Hepatocyte (in vitro differentiated cells): ENCODE measurements around the gene AIMP2. TPM values are rescaled to one million over a fixed set of nuclear protein-coding genes. Genes with fewer than 3 reads are reported as not detected.
"Not testable (repeated sequence)": the region's sequence is repeated elsewhere in the genome, so short reads cannot be mapped to it uniquely, and the experiment has no call there.

ENCODE experiments used
- DNase-seq: peaks from one replicate; pipeline ENCODE4 v3.0.0-alpha.2; 2016; ENCODE audit warnings: low spot score
- H2AFZ ChIP-seq: fragments of 200-600 bp; sonication (generic); 2 replicates; pipeline ENCODE4 v1.6.0; 2016; ENCODE audit warnings: antibody characterized with exemption, mild to moderate bottlenecking
- H3K27ac ChIP-seq: fragments of 200-600 bp; sonication (generic); 2 replicates; pipeline ENCODE4 v1.5.1; 2016; ENCODE audit warnings: mild to moderate bottlenecking
- H3K27me3 ChIP-seq: fragments of 200-600 bp; sonication (generic); 2 replicates; pipeline ENCODE4 v1.6.1; 2016
- H3K36me3 ChIP-seq: fragments of 200-600 bp; sonication (generic); replicated peaks from 2 replicates; pipeline ENCODE4 v1.5.1; 2016; ENCODE audit warnings: low read depth; ENCODE audit not compliant: insufficient read depth
- H3K4me1 ChIP-seq: fragments of 200-600 bp; sonication (generic); 2 replicates; pipeline ENCODE4 v1.5.1; 2016; ENCODE audit warnings: mild to moderate bottlenecking, moderate library complexity; ENCODE audit not compliant: insufficient read depth
- H3K4me2 ChIP-seq: fragments of 200-600 bp; sonication (generic); 2 replicates; pipeline ENCODE4 v1.6.0; 2016
- H3K4me3 ChIP-seq: fragments of 200-600 bp; sonication (generic); 2 replicates; pipeline ENCODE4 v1.5.1; 2016; ENCODE audit warnings: mild to moderate bottlenecking
- H3K79me2 ChIP-seq: fragments of 200-600 bp; sonication (generic); 2 replicates; pipeline ENCODE4 v1.6.0; 2017; ENCODE audit warnings: mild to moderate bottlenecking
- H3K9me2 ChIP-seq: fragments of 200-600 bp; sonication (generic); replicated peaks from 2 replicates; pipeline ENCODE4 v1.6.0; 2017; ENCODE audit warnings: mild to moderate bottlenecking; ENCODE audit not compliant: insufficient read depth
- H3K9me3 ChIP-seq: fragments of 200-600 bp; sonication (generic); 2 replicates; pipeline ENCODE4 v1.5.1; 2016; ENCODE audit warnings: low read depth, mild to moderate bottlenecking
- H4K20me1 ChIP-seq: fragments of 200-600 bp; sonication (generic); 2 replicates; pipeline ENCODE4 v1.6.0; 2016; ENCODE audit warnings: mild to moderate bottlenecking; ENCODE audit not compliant: insufficient read depth, poor library complexity, severe bottlenecking
- EZH2 ChIP-seq: fragments of 200-600 bp; sonication (generic); IDR thresholded peaks from 2 replicates; pipeline ENCODE4 v1.6.1; 2016; ENCODE audit warnings: antibody characterized with exemption, mild to moderate bottlenecking, borderline replicate concordance
- EZH2phosphoT487 ChIP-seq: fragments of 200-600 bp; sonication (generic); IDR thresholded peaks from one replicate; pipeline ENCODE4 v1.6.1; 2018; ENCODE audit warnings: antibody characterized with exemption, mild to moderate bottlenecking, low read depth, moderate library complexity; ENCODE audit not compliant: unreplicated experiment, severe bottlenecking
- WGBS: methylation state at CpG from one replicate; pipeline ENCODE4 v1.1.6; 2016; ENCODE audit warnings: low lambda C conversion rate; ENCODE audit errors: missing lambda C conversion rate; 5-methylcytosine and 5-hydroxymethylcytosine counted together
- polyA plus RNA-seq: library from polyadenylated mRNA; unstranded; fragments of >200 nt; fragmentation: Nextera tagmentation; extraction: Ambion mirVana; gene quantifications from 2 replicates; pipeline ENCODE4 v1.2.1, GENCODE V29; 2016
- small RNA-seq: library from RNA; depleted of rRNA; stranded (forward); fragments of <200 nt; gene quantifications from one replicate; pipeline ENCODE3, GENCODE V24; 2014
- total RNA-seq: library from RNA; depleted of rRNA; stranded (reverse); fragments of >200 nt; gene quantifications from 2 replicates; pipeline ENCODE4 v1.2.3, GENCODE V29; 2014
- TF ChIP-seq, protein P1 (sequence below): fragments of 200-600 bp; sonication (generic); IDR thresholded peaks from 2 replicates; pipeline ENCODE4 v1.5.1; 2016; ENCODE audit warnings: antibody characterized with exemption, mild to moderate bottlenecking; ENCODE audit not compliant: poor library complexity

The AIMP2 gene
- total and polyA plus RNA-seq, 2 experiments from 2014 or later, result 52.7 to 55.4 TPM

DNA sequence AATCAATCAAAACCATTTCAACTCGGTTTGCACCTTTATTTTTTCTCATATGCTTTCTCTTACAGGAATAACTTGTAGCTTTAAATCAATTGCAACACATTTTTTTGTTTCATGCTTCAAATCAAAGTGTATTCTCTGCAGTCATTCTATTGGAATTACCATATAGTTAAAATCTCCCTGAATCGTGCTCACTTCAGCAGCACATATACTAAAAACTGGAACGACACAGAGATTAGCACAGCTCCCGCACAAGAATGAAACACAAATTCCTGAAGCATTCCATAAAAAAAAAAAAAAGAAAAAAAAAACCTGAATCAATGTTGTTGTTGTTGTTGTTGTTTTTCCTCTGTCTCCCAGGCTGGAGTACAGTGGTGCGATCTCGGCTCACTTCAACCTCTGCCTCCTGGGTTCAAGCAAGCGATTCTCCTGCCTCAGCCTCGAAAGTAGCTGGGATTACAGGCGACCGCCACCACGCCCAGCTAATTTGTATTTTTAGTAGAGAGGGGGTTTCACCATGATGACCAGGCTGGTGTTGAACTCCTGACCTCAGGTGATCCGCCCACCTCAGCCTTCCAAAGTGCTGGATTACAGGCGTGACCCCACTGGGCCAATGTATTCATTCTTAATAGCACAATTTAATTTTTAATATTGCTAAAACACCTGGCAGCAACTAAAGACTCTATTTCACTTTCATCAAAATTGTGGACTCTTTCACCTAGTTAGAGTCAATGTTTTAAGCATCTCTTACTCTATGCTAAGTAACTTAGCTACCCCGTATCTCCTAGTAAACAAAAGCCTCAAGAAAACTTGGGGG, 48.5 kb downstream of the AIMP2 start:
- H4K20me1 ChIP-seq, result peaks cover 8% of the 10 kb centered on the region
- H3K9me3 ChIP-seq, result no peaks in the 10 kb centered on the region
- H3K4me3 ChIP-seq, result peak overlapping the region; percentile 56
- WGBS, result 53% methylated on average over 14 of the region's 14 CpGs
- TF ChIP-seq, protein P1, sequence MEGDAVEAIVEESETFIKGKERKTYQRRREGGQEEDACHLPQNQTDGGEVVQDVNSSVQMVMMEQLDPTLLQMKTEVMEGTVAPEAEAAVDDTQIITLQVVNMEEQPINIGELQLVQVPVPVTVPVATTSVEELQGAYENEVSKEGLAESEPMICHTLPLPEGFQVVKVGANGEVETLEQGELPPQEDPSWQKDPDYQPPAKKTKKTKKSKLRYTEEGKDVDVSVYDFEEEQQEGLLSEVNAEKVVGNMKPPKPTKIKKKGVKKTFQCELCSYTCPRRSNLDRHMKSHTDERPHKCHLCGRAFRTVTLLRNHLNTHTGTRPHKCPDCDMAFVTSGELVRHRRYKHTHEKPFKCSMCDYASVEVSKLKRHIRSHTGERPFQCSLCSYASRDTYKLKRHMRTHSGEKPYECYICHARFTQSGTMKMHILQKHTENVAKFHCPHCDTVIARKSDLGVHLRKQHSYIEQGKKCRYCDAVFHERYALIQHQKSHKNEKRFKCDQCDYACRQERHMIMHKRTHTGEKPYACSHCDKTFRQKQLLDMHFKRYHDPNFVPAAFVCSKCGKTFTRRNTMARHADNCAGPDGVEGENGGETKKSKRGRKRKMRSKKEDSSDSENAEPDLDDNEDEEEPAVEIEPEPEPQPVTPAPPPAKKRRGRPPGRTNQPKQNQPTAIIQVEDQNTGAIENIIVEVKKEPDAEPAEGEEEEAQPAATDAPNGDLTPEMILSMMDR, result no peak
- H3K4me1 ChIP-seq, result peaks cover 9% of the 10 kb centered on the region
- H3K9me2 ChIP-seq, result no peaks in the 10 kb centered on the region
- no peak overlapping the region for H2AFZ ChIP-seq
- peak overlapping the region; percentile 74 for H3K4me2 ChIP-seq
- peaks cover 55% of the 10 kb centered on the region for H3K79me2 ChIP-seq
- no peak for DNase-seq
- no peaks in the 10 kb centered on the region for H3K36me3 ChIP-seq
- H3K27ac ChIP-seq, result peak overlapping the region; percentile 97
- H3K27me3 ChIP-seq, result no peaks in the 10 kb centered on the region

DNA sequence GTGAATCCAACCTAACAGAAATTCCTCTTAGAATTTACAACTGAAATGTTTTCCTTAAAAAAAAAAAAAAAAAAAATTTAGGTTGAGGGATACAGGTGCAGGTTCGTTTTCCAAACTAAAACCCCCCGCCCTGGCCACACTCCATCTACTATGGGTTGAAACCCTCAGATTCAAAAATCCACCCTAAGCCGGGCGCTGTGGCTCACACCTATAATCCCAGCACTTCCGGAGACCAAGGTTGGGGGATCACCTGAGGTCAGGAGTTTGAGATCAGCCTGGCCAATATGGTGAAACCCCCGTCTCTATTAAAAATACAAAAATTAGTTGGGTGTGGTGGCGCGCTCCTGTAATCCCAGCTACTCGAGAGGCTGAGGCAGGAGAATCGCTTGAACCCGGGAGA, 50.9 kb downstream of the AIMP2 start:
- not testable (repeated sequence) for H3K9me2 ChIP-seq, H3K4me3 ChIP-seq, DNase-seq, H3K27me3 ChIP-seq, H3K9me3 ChIP-seq, H2AFZ ChIP-seq, H3K4me1 ChIP-seq, H3K36me3 ChIP-seq, H3K4me2 ChIP-seq, H3K27ac ChIP-seq, H4K20me1 ChIP-seq
- WGBS, result 91% methylated on average over 10 of the region's 11 CpGs
- H3K79me2 ChIP-seq, result peaks cover 35% of the 10 kb centered on the region

DNA sequence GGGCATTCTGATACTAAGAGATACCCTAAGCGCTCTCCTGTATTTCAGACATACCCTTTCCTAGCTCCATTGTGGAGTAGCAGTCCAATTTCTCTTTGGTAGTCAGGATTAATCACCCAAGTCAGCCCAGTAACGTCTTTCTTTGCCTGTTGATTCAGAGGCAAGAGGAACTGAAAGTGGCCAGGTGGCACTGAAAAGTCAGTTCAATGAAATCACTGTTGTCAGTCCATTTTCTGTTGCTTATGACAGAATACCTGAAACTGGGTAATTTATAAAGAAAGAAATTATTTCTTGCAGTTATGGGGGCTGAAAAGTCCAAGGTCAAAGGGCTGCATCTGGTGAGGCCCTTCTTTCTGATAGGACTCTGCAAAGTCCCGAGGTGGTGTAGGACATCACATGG, 62.3 kb downstream of the AIMP2 start:
- TF ChIP-seq EZH2, result no peak
- TF ChIP-seq EZH2phosphoT487, result no peak
- TF ChIP-seq, protein P1, result no peak
- 87% methylated on average over 3 of the region's 3 CpGs for WGBS

More for the DNA sequence above, 62.3 kb downstream of the AIMP2 start:
- H2AFZ ChIP-seq, result no peak overlapping the region
- H3K4me3 ChIP-seq, result no peak overlapping the region
- H3K27ac ChIP-seq, result no peak overlapping the region
- H3K4me1 ChIP-seq, result no peaks in the 10 kb centered on the region
- H3K4me2 ChIP-seq, result no peak overlapping the region
- H3K79me2 ChIP-seq, result no peaks in the 10 kb centered on the region
- no peaks in the 10 kb centered on the region for H3K27me3 ChIP-seq
- no peaks in the 10 kb centered on the region for H3K36me3 ChIP-seq
- no peak for DNase-seq
- no peaks in the 10 kb centered on the region for H3K9me3 ChIP-seq
- H4K20me1 ChIP-seq, result no peaks in the 10 kb centered on the region
- H3K9me2 ChIP-seq, result no peaks in the 10 kb centered on the region

Small RNAs within 50 kb of the gene (small RNA-seq; reads per million reads assigned to genes)
- gene RF00019, result not detected
- not detected for gene RNU6-218P
- 0.71 reads per million, percentile 57 among the genes with 10 or more reads in this experiment for gene SNORA80D

Other genes starting within 250 kb of the AIMP2 start
- 34.8 and 35.3 TPM in 2 replicates for gene RNF216, start 227.6 kb upstream of the AIMP2 start, total RNA-seq
- gene RNF216, start 227.6 kb upstream of the AIMP2 start, polyA plus RNA-seq, result 25.2 and 27.7 TPM in 2 replicates
- gene OCM, start 128.5 kb upstream of the AIMP2 start, total RNA-seq, result not detected in 2 replicates
- 0.37 TPM in 1 of 2 replicates, not detected in the other for gene OCM, start 128.5 kb upstream of the AIMP2 start, polyA plus RNA-seq
- gene CCZ1, start 110.5 kb upstream of the AIMP2 start, total RNA-seq, result 64.1 and 67.8 TPM in 2 replicates
- gene CCZ1, start 110.5 kb upstream of the AIMP2 start, polyA plus RNA-seq, result 65.9 and 71.6 TPM in 2 replicates
- not detected in 2 replicates for gene RSPH10B, start 38.6 kb upstream of the AIMP2 start, total RNA-seq
- not detected in 2 replicates for gene RSPH10B, start 38.6 kb upstream of the AIMP2 start, polyA plus RNA-seq
- 13.9 and 15.9 TPM in 2 replicates for gene PMS2, start 223 bp upstream of the AIMP2 start, total RNA-seq
- gene PMS2, start 223 bp upstream of the AIMP2 start, polyA plus RNA-seq, result 5.8 and 6.2 TPM in 2 replicates
- not detected in 2 replicates for gene ANKRD61, start 22.1 kb downstream of the AIMP2 start, total RNA-seq
- gene ANKRD61, start 22.1 kb downstream of the AIMP2 start, polyA plus RNA-seq, result 0.33 and 0.81 TPM in 2 replicates
- 148 and 180 TPM in 2 replicates for gene EIF2AK1, start 49.9 kb downstream of the AIMP2 start, total RNA-seq
- 87.3 and 104 TPM in 2 replicates for gene EIF2AK1, start 49.9 kb downstream of the AIMP2 start, polyA plus RNA-seq
- gene USP42, start 95.7 kb downstream of the AIMP2 start, total RNA-seq, result 6.0 and 6.5 TPM in 2 replicates
- 8.0 and 10.0 TPM in 2 replicates for gene USP42, start 95.7 kb downstream of the AIMP2 start, polyA plus RNA-seq